ENCODE results near the gene CIB4. TPM values are rescaled to one million over a fixed set of nuclear protein-coding genes. Genes with fewer than 3 reads are reported as not detected.

The CIB4 gene
- total and polyA plus RNA-seq, 2 of the 4 experiments (the other 2 are of a cell fraction): not detected

GRCh38 chr2:26642429-26642828 is 1.3 kb upstream of the CIB4 start:
- H3K14ac ChIP-seq (replicated peaks; ENCODE audit: low read depth, low read length): no peak overlapping the region
- H2AFZ ChIP-seq (replicated peaks; ENCODE audit: low read length, poor library complexity): no peak overlapping the region
- H3K4me2 ChIP-seq (ENCODE audit: low read depth, low read length): no peak overlapping the region
- H2AK5ac ChIP-seq (ENCODE audit: low read depth, low read length): no peak overlapping the region
- CTCF ChIA-PET: no interaction called here
- H4K20me1 ChIP-seq (ENCODE audit: insufficient read depth, low read length): no peaks in the 10 kb centered on the region
- ATAC-seq (ENCODE audit: low read depth) (no peak), DNase-seq (no peak)
- no peak for TF ChIP-seq FOS (IDR thresholded peaks at IDR 0.05; ENCODE audit: low read depth, low read length)
- no peak for TF ChIP-seq CEBPB (IDR thresholded peaks at IDR 0.05; ENCODE audit: low read depth, low read length)
- no peak for TF ChIP-seq MAZ (IDR thresholded peaks at IDR 0.05; ENCODE audit: borderline replicate concordance, low read depth, low read length)
- TF ChIP-seq CHD1 (IDR thresholded peaks at IDR 0.05; ENCODE audit: low read depth, low read length): no peak
- TF ChIP-seq NFE2L2 (IDR thresholded peaks at IDR 0.05; ENCODE audit: low read depth, low read length): no peak
- no peak for TF ChIP-seq SMC3 (IDR thresholded peaks at IDR 0.05; ENCODE audit: low read depth, low read length)
- no peak for TF ChIP-seq MXI1 (IDR thresholded peaks at IDR 0.05; ENCODE audit: borderline replicate concordance, low read depth, low read length)
- TF ChIP-seq POLR2A (IDR thresholded peaks at IDR 0.05; ENCODE audit: low read depth, low read length): no peak
- TF ChIP-seq RFX5 (IDR thresholded peaks at IDR 0.05; ENCODE audit: low read depth, low read length): no peak
- TF ChIP-seq RCOR1 (IDR thresholded peaks at IDR 0.05; ENCODE audit: insufficient replicate concordance, low read length): no peak
- no peak for TF ChIP-seq BHLHE40 (IDR thresholded peaks at IDR 0.05; ENCODE audit: low read depth, low read length)
- no peak for TF ChIP-seq RAD21 (IDR thresholded peaks at IDR 0.05; ENCODE audit: low read length)
- peaks cover 2% of the 10 kb centered on the region; the same call in 1 of the 2 replicates for H3K4me1 ChIP-seq (ENCODE audit: control insufficient read depth, insufficient read depth, low read length)
- intact Hi-C loops (cut with micrococcal nuclease) (no loop called here), in situ Hi-C loops (cut with MboI; ENCODE audit: low sequenced_read_pairs) (no loop called here), dilution Hi-C loops (cut with HindIII; ENCODE audit: low sequenced_read_pairs, unreplicated experiment) (no loop called here)
- no peak overlapping the region for H3K4ac ChIP-seq (ENCODE audit: low read depth, low read length)
- no peak overlapping the region for H4K91ac ChIP-seq (ENCODE audit: insufficient read depth, low read depth, low read length)
- H3K79me1 ChIP-seq (ENCODE audit: low read depth in 1 of 2, low read length in 2 of 2): no peaks in the 10 kb centered on the region
- no peaks in the 10 kb centered on the region for H3K36me3 ChIP-seq (ENCODE audit: control insufficient read depth, insufficient read depth, low read length)
- H2BK5ac ChIP-seq (ENCODE audit: low read depth, low read length, poor library complexity, severe bottlenecking): no peak overlapping the region
- no CpG with 5 or more reads among the region's 3 CpGs for WGBS, 2 experiments (ENCODE audit: extremely low coverage in 2 of 2, insufficient read length in 1 of 2)
- H2BK20ac ChIP-seq (ENCODE audit: low read depth, low read length): no peak overlapping the region
- peaks cover 42% of the 10 kb centered on the region for H3K27me3 ChIP-seq (ENCODE audit: control insufficient read depth, insufficient read depth, low read length)
- no peak overlapping the region for H3K56ac ChIP-seq (ENCODE audit: extremely low read depth, insufficient read depth, low read length)
- no TSS peak for BruUV-seq (replicated peaks)
- H3K18ac ChIP-seq (ENCODE audit: low read depth, low read length): no peak overlapping the region
- no peak overlapping the region for H3K4me3 ChIP-seq (ENCODE audit: insufficient read depth, low read depth, low read length)
- H4K8ac ChIP-seq (ENCODE audit: low read depth in 2 of 2, low read length in 2 of 2): no peak overlapping the region
- no peak overlapping the region for H4K5ac ChIP-seq (ENCODE audit: low read depth, low read length)
- POLR2A ChIA-PET (ENCODE audit: unreplicated experiment): no interaction called here
- H3K27ac ChIP-seq (ENCODE audit: insufficient read depth, low read length): no peak overlapping the region
- H3K23ac ChIP-seq (ENCODE audit: low read depth, low read length): no peak overlapping the region
- no peak overlapping the region for H3K9ac ChIP-seq (ENCODE audit: low read depth, low read length)
- H3K9me3 ChIP-seq (ENCODE audit: control insufficient read depth, insufficient read depth, low read length): no peaks in the 10 kb centered on the region
- no peaks in the 10 kb centered on the region for H3K9me1 ChIP-seq (ENCODE audit: insufficient read depth, low read length)
- H2BK15ac ChIP-seq (ENCODE audit: low read depth, low read length): no peak overlapping the region
- H2BK120ac ChIP-seq (ENCODE audit: low read depth, low read length): no peak overlapping the region
- H2AK9ac ChIP-seq (replicated peaks; ENCODE audit: low read depth, low read length, poor library complexity): no peak overlapping the region

Measured in IMR-90 (cell line).